ENCODE results near the gene NR2F2. TPM values are rescaled to one million over a fixed set of nuclear protein-coding genes. Genes with fewer than 3 reads are reported as not detected.

NR2F2 gene
- total RNA-seq, 4 donors from 2014 or later = 10.5 to 21.5 (median 18.9) TPM

GRCh38 chr15:96365781-96366525 is 35.5 kb downstream of the NR2F2 start:
- TF ChIP-seq, protein P1, sequence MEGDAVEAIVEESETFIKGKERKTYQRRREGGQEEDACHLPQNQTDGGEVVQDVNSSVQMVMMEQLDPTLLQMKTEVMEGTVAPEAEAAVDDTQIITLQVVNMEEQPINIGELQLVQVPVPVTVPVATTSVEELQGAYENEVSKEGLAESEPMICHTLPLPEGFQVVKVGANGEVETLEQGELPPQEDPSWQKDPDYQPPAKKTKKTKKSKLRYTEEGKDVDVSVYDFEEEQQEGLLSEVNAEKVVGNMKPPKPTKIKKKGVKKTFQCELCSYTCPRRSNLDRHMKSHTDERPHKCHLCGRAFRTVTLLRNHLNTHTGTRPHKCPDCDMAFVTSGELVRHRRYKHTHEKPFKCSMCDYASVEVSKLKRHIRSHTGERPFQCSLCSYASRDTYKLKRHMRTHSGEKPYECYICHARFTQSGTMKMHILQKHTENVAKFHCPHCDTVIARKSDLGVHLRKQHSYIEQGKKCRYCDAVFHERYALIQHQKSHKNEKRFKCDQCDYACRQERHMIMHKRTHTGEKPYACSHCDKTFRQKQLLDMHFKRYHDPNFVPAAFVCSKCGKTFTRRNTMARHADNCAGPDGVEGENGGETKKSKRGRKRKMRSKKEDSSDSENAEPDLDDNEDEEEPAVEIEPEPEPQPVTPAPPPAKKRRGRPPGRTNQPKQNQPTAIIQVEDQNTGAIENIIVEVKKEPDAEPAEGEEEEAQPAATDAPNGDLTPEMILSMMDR (IDR thresholded peaks at IDR 0.05; ENCODE audit: low read depth) = no peak

- TF ChIP-seq, protein P1 (IDR thresholded peaks at IDR 0.05; ENCODE audit: low read depth) = no peak
These were observed 36.0 kb downstream of the NR2F2 start for GRCh38 chr15:96366526-96366877.

DNA sequence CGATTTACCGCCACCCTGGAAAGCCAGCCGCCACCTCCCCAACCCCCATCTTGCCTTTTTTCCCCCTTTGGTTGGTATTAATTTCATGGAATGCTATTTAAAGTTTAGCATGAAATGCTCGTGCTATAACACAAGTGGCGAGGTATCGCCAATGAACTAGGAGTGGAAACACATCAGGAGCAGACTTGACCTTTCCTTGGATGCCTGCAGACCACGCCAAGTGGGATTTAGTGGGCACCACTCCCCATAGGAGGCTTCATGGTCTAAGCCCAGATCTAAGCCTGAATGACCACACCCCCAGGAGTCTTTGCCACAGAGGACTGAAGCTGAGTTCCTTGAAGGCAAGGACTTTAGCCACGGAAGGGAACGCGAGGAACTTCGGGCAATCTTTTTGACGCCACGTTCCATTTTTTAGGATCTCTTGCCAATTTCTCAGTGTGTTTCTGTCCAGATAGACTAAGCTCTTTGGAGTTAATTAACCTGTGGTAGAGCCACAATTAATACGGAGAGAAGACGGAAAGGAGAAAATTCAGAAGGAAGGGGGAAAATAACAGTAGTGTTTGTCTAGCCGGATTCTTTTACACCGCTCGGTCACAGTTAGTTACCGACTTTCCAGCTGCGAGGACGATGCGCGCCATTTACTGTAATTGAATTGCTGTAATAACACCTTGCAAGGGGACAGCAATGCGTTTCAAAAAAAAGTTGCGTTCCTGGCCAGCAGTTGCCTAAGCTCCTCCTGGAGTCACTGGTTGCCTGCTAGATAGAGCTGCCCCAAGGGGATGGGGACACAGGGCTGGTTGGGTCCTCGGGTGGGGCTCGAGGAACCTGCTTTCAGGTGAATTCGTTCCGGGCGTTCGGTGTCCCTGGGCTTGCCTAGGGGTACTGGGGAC is 37.1 kb downstream of the NR2F2 start:
- TF ChIP-seq, protein P1 (IDR thresholded peaks at IDR 0.05; ENCODE audit: low read depth) = no peak

- TF ChIP-seq, protein P1 (IDR thresholded peaks at IDR 0.05; ENCODE audit: low read depth) = no peak
These were observed 38.9 kb downstream of the NR2F2 start for GRCh38 chr15:96369351-96369750.

GRCh38 chr15:96369825-96370621 is 39.5 kb downstream of the NR2F2 start:
- TF ChIP-seq, protein P1 (IDR thresholded peaks at IDR 0.05; ENCODE audit: low read depth) = no peak

- TF ChIP-seq, protein P1 (IDR thresholded peaks at IDR 0.05; ENCODE audit: low read depth) = no peak
These were observed 42.1 kb downstream of the NR2F2 start for GRCh38 chr15:96372554-96372953.

All from subcutaneous adipose tissue (tissue), 4 donors.